H1 (cell line): ENCODE results near the gene SNED1. TPM values are rescaled to one million over a fixed set of nuclear protein-coding genes. Genes with fewer than 3 reads are reported as not detected.

Source experiments
- CTCF ChIA-PET: fragments of 300-600 bp; sonication (Branson Sonifier 250); formaldehyde crosslinking; loops from one replicate; lab custom pipeline; 2021; ENCODE audit not compliant: partially characterized antibody; lab: Charles Lee
- POLR2A ChIA-PET: fragments of 300-600 bp; sonication (Branson Sonifier 250); formaldehyde crosslinking; loops from one replicate; lab custom pipeline; 2021; ENCODE audit warnings: inconsistent platforms; ENCODE audit not compliant: partially characterized antibody; lab: Charles Lee
- DNase-seq, 2 experiments: peaks; one replicate each; pipeline versions ENCODE4 v3.0.0 to v3.0.0-alpha.2; 2010 to 2022; ENCODE audit warnings: low spot score in 2 of 2, low read depth in 1 of 2, mixed read lengths in 1 of 2
- FAIRE-seq: peaks from 2 replicates; lab custom pipeline; 2011; peaks lifted over from hg19 to GRCh38; lab: Jason Lieb, UNC
- H2AFZ ChIP-seq: 2 replicates; pipeline ENCODE4 v1.8.1; 2012; ENCODE audit warnings: low read length, inconsistent platforms
- H2AK5ac ChIP-seq: 2 replicates; pipeline ENCODE4 v1.6.1; 2013; ENCODE audit warnings: low read depth, low read length
- H2BK120ac ChIP-seq: replicated peaks from 2 replicates; pipeline ENCODE3; 2013; ENCODE audit warnings: low read depth, low read length, inconsistent platforms
- H2BK12ac ChIP-seq: 2 replicates; pipeline ENCODE4 v1.6.1; 2013; ENCODE audit warnings: low read depth, low read length
- H2BK15ac ChIP-seq: 2 replicates; pipeline ENCODE4 v1.6.1; 2013; ENCODE audit warnings: low read length
- H2BK20ac ChIP-seq: 2 replicates; pipeline ENCODE4 v1.6.1; 2013; ENCODE audit warnings: low read length
- H2BK5ac ChIP-seq: 2 replicates; pipeline ENCODE4 v1.6.1; 2013; ENCODE audit warnings: low read depth, low read length
- H3K14ac ChIP-seq: 2 replicates; pipeline ENCODE4 v1.6.1; 2013; ENCODE audit warnings: inconsistent platforms; ENCODE audit not compliant: insufficient read length
- H3K18ac ChIP-seq: 2 replicates; pipeline ENCODE4 v1.6.1; 2013; ENCODE audit warnings: low read length; ENCODE audit errors: extremely low read depth
- H3K23ac ChIP-seq: 2 replicates; pipeline ENCODE4 v1.6.1; 2013; ENCODE audit warnings: inconsistent platforms; ENCODE audit not compliant: insufficient read length
- H3K23me2 ChIP-seq: 2 replicates; pipeline ENCODE4 v1.6.1; 2013; ENCODE audit warnings: low read depth, low read length
- H3K27ac ChIP-seq: 2 replicates; pipeline ENCODE4 v1.6.1; 2011; ENCODE audit warnings: low read depth, low read length, inconsistent platforms
- H3K27me3 ChIP-seq, 4 experiments: replicated peaks in 1 of 4; 1 replicate in 1 of 4; 2 replicates in 3 of 4; pipeline versions ENCODE4 v1.6.1 to v1.8.1; 2011 to 2013; ENCODE audit warnings: low read length in 3 of 4, mild to moderate bottlenecking in 3 of 4, inconsistent platforms in 2 of 4, mixed read lengths in 2 of 4, moderate library complexity in 1 of 4; ENCODE audit not compliant: control insufficient read depth in 3 of 4, insufficient read depth in 3 of 4; ENCODE audit errors: extremely low read depth in 1 of 4
- H3K36me3 ChIP-seq, 4 experiments: 2 replicates each; pipeline versions ENCODE4 v1.6.1 to v1.8.1; 2011 to 2013; ENCODE audit warnings: mild to moderate bottlenecking in 4 of 4, low read length in 3 of 4, moderate library complexity in 2 of 4, control low read depth in 1 of 4, inconsistent platforms in 1 of 4; ENCODE audit not compliant: insufficient read depth in 4 of 4, control insufficient read depth in 2 of 4
- H3K4ac ChIP-seq: replicated peaks from 2 replicates; pipeline ENCODE3; 2013; ENCODE audit warnings: low read length, low read depth, mixed read lengths, inconsistent platforms; ENCODE audit not compliant: insufficient read length
- H3K4me1 ChIP-seq, 4 experiments: replicated peaks in 1 of 4; 1 replicate in 1 of 4; 2 replicates in 3 of 4; pipeline versions ENCODE4 v1.6.1 to v1.8.1; 2011 to 2013; ENCODE audit warnings: low read length in 3 of 4, inconsistent platforms in 2 of 4, mixed read lengths in 1 of 4; ENCODE audit not compliant: insufficient read depth in 4 of 4, control insufficient read depth in 3 of 4
- H3K4me2 ChIP-seq, 2 experiments: 2 replicates each; pipeline versions ENCODE4 v1.6.1 to v1.8.1; 2011 to 2013; ENCODE audit warnings: low read depth in 2 of 2, low read length in 2 of 2, control low read depth in 1 of 2, inconsistent platforms in 1 of 2, mild to moderate bottlenecking in 1 of 2; ENCODE audit not compliant: insufficient read depth in 1 of 2
- H3K4me3 ChIP-seq, 4 experiments: fragments of 200-600, 300-600 bp in 1 of 4; sonication (generic), shearing (Covaris generic), sonication (Bioruptor Twin) in 1 of 4; 2 replicates each; pipeline versions ENCODE4 v1.5.1 to v1.8.1; 2011 to 2016; ENCODE audit warnings: low read length in 4 of 4, low read depth in 3 of 4, control low read depth in 2 of 4, inconsistent platforms in 2 of 4, mild to moderate bottlenecking in 2 of 4, mixed read lengths in 1 of 4, moderate library complexity in 1 of 4; ENCODE audit not compliant: insufficient read depth in 2 of 4; ENCODE audit errors: extremely low read depth in 1 of 4
- H3K56ac ChIP-seq: replicated peaks from 2 replicates; pipeline ENCODE3; 2013; ENCODE audit warnings: low read depth, mild to moderate bottlenecking, mixed read lengths, low read length, inconsistent platforms; ENCODE audit not compliant: insufficient read length
- H3K79me1 ChIP-seq: 2 replicates; pipeline ENCODE4 v1.6.1; 2013; ENCODE audit warnings: low read depth, low read length, control low read depth
- H3K79me2 ChIP-seq, 2 experiments: 2 replicates each; pipeline versions ENCODE4 v1.6.1 to v1.8.1; 2012 to 2013; ENCODE audit warnings: low read length in 2 of 2, mild to moderate bottlenecking in 2 of 2, inconsistent platforms in 1 of 2; ENCODE audit not compliant: insufficient read depth in 2 of 2, control insufficient read depth in 1 of 2
- H3K9ac ChIP-seq, 4 experiments: replicated peaks in 1 of 4; 1 replicate in 1 of 4; 2 replicates in 3 of 4; pipeline versions ENCODE4 v1.6.1 to v1.8.1; 2011 to 2013; ENCODE audit warnings: low read depth in 3 of 4, low read length in 3 of 4, control low read depth in 2 of 4, mild to moderate bottlenecking in 2 of 4, moderate library complexity in 2 of 4, inconsistent platforms in 1 of 4; ENCODE audit errors: extremely low read depth in 1 of 4
- H3K9me3 ChIP-seq, 2 experiments: 2 replicates each; pipeline versions ENCODE4 v1.6.1 to v1.8.1; 2012 to 2013; ENCODE audit warnings: mild to moderate bottlenecking in 2 of 2, moderate library complexity in 2 of 2, control low read depth in 1 of 2, inconsistent platforms in 1 of 2, low read depth in 1 of 2, low read length in 1 of 2, mixed read lengths in 1 of 2; ENCODE audit not compliant: insufficient read depth in 2 of 2
- H4K20me1 ChIP-seq, 2 experiments: replicated peaks in 1 of 2; 2 replicates each; pipeline versions ENCODE3 to v1.8.1; 2011 to 2013; ENCODE audit warnings: inconsistent platforms in 2 of 2, low read length in 2 of 2, mild to moderate bottlenecking in 1 of 2; ENCODE audit not compliant: insufficient read depth in 2 of 2, control insufficient read depth in 1 of 2
- H4K5ac ChIP-seq: 2 replicates; pipeline ENCODE4 v1.6.1; 2013; ENCODE audit warnings: low read length, low read depth, mixed read lengths, inconsistent platforms; ENCODE audit not compliant: insufficient read length
- H4K8ac ChIP-seq: 2 replicates; pipeline ENCODE4 v1.8.0; 2013; ENCODE audit warnings: mild to moderate bottlenecking, moderate library complexity, low read length, inconsistent platforms; ENCODE audit not compliant: insufficient read depth; ENCODE audit errors: extremely low read depth
- H4K91ac ChIP-seq: replicated peaks from 2 replicates; pipeline ENCODE3; 2013; ENCODE audit warnings: low read length, mixed read lengths, inconsistent platforms; ENCODE audit not compliant: insufficient read length
- CHD2 ChIP-seq: IDR thresholded peaks from 2 replicates; pipeline ENCODE4 v1.6.1; 2012; ENCODE audit warnings: low read length, improper control_type of control experiment
- CREB1 ChIP-seq: IDR thresholded peaks from 2 replicates; pipeline ENCODE4 v1.6.1; 2012; ENCODE audit warnings: inconsistent platforms
- EZH2 ChIP-seq: fragments of 200-600 bp; sonication (generic); IDR thresholded peaks from 2 replicates; pipeline ENCODE4 v1.7.1; 2012; ENCODE audit warnings: low read depth, mild to moderate bottlenecking, moderate library complexity, low read length, inconsistent platforms; ENCODE audit not compliant: severe bottlenecking
- GABPA ChIP-seq: IDR thresholded peaks from 2 replicates; pipeline ENCODE4 v1.6.1; 2011; ENCODE audit warnings: mild to moderate bottlenecking, low read length, moderate library complexity, borderline replicate concordance; ENCODE audit not compliant: insufficient read depth
- POLR2A ChIP-seq, 2 experiments: IDR thresholded peaks; 1 replicate in 1 of 2; 2 replicates in 1 of 2; pipeline ENCODE4 v1.6.1; 2011; ENCODE audit warnings: low read depth in 2 of 2, low read length in 2 of 2, mild to moderate bottlenecking in 2 of 2; ENCODE audit errors: control extremely low read depth in 1 of 2
- RBBP5 ChIP-seq: IDR thresholded peaks from 2 replicates; pipeline ENCODE4 v1.7.1; 2012; ENCODE audit warnings: low read depth, mild to moderate bottlenecking, inconsistent platforms, low read length, moderate library complexity, borderline replicate concordance
- SP1 ChIP-seq: IDR thresholded peaks from 2 replicates; pipeline ENCODE4 v1.6.1; 2011; ENCODE audit warnings: low read depth, low read length
- SP2 ChIP-seq: IDR thresholded peaks from 2 replicates; pipeline ENCODE4 v1.6.1; 2012; ENCODE audit warnings: mild to moderate bottlenecking, low read length, inconsistent platforms
- TBP ChIP-seq: IDR thresholded peaks from 2 replicates; pipeline ENCODE4 v1.6.1; 2011; ENCODE audit warnings: low read depth, low read length, improper control_type of control experiment
- WGBS, 2 experiments: shearing (Covaris generic) in 1 of 2; methylation state at CpG; one replicate each; pipeline versions ENCODE4 v1.1.6 to v1.1.7; 2013 to 2015; ENCODE audit warnings: low lambda C conversion rate in 2 of 2, mixed read lengths in 2 of 2, inconsistent platforms in 1 of 2, low coverage in 1 of 2, missing lambda C conversion rate in 1 of 2; ENCODE audit not compliant: insufficient replicate concordance in 2 of 2, insufficient coverage in 1 of 2, insufficient read length in 1 of 2; ENCODE audit errors: extremely low coverage in 1 of 2, missing lambda C conversion rate in 1 of 2; 5-methylcytosine and 5-hydroxymethylcytosine counted together
- polyA plus RNA-seq, 7 experiments: library from polyadenylated mRNA; depleted of rRNA in 3 of 7; stranded (reverse) in 5 of 7; unstranded in 2 of 7; fragments of >200 nt in 5 of 7; fragments of 200-250 nt in 2 of 7; gene quantifications; 1 replicate in 5 of 7; 2 replicates in 1 of 7; 4 replicates in 1 of 7; pipeline versions ENCODE4 v1.2.1 to v1.2.3, GENCODE V29; 2011 to 2013; ENCODE audit warnings: missing spikeins in 2 of 7, mixed read lengths in 2 of 7
- total RNA-seq: library from RNA; stranded (reverse); fragmentation: NEBNext Ultra II Directional; extraction: Animal tissue kit (Norgen Biotek cat#: 25700); gene quantifications from 2 replicates; pipeline ENCODE4 v1.2.1, GENCODE V29; 2021
- TF ChIP-seq, protein P1 (sequence below): IDR thresholded peaks from 2 replicates; pipeline ENCODE4 v1.6.1; 2012; ENCODE audit warnings: low read length, inconsistent platforms

Gene SNED1
- total and polyA plus RNA-seq, 2 of the 8 experiments (the other 6 are each of a cell fraction or from before 2014, with no cell fraction given), result 1.9 TPM

GRCh38 chr2:241080405-241081189 is 82.2 kb downstream of the SNED1 start:
- Histone ChIP-seq H3K9me3 (no peaks in the 10 kb centered on the region), H2BK12ac (no peak overlapping the region), H2BK15ac (no peak overlapping the region), H4K20me1 (peaks cover 0 to 2% of the 10 kb centered on the region in 2 experiments), H3K4me2 (no peak overlapping the region), H3K4me1 (no peaks in the 10 kb centered on the region), H3K4me3 (no peak overlapping the region), H3K27me3 (no peaks in the 10 kb centered on the region), H2AK5ac (no peak overlapping the region), H3K79me1 (no peaks in the 10 kb centered on the region), H3K36me3 (no peaks in the 10 kb centered on the region; a peak in 1 of 8 replicates), H3K18ac (no peak overlapping the region), H3K4ac (no peak overlapping the region), H4K91ac (no peak overlapping the region), H2BK5ac (no peak overlapping the region), H3K56ac (no peak overlapping the region), H3K23ac (no peak overlapping the region), H2BK20ac (no peak overlapping the region), H4K5ac (no peak overlapping the region), H3K14ac (no peak overlapping the region), H3K27ac (no peak overlapping the region), H3K23me2 (no peaks in the 10 kb centered on the region), H2AFZ (no peak overlapping the region), H3K79me2 (no peaks in the 10 kb centered on the region), H3K9ac (no peak overlapping the region), H2BK120ac (no peak overlapping the region), H4K8ac (peak overlapping the region; percentile 78; the same call in 1 of the 2 replicates)
- 94% methylated on average over 18 of the region's 18 CpGs; no CpG with 5 or more reads in 1 of the 2 experiments for WGBS, 2 experiments
- ChIA-PET POLR2A (interaction anchor here (0.9 kb wide), 1 partner anchor 9 kb away, joined by 3 read pairs; no protein-coding TSS in a partner anchor), CTCF (interaction anchor here (0.9 kb wide), 1 partner anchor 13 kb away, joined by 3 read pairs; no protein-coding TSS in a partner anchor)
- TF ChIP-seq CHD2 (no peak), RBBP5 (no peak), POLR2A (IDR thresholded peaks at IDR 0.05; ENCODE audit: control extremely low read depth in 1 of 2, low read depth in 2 of 2, low read length in 2 of 2) (no peak), CREB1 (no peak), TBP (no peak), GABPA (no peak), SP2 (no peak), EZH2 (no peak), SP1 (no peak)
- TF ChIP-seq, protein P1, sequence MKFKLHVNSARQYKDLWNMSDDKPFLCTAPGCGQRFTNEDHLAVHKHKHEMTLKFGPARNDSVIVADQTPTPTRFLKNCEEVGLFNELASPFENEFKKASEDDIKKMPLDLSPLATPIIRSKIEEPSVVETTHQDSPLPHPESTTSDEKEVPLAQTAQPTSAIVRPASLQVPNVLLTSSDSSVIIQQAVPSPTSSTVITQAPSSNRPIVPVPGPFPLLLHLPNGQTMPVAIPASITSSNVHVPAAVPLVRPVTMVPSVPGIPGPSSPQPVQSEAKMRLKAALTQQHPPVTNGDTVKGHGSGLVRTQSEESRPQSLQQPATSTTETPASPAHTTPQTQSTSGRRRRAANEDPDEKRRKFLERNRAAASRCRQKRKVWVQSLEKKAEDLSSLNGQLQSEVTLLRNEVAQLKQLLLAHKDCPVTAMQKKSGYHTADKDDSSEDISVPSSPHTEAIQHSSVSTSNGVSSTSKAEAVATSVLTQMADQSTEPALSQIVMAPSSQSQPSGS, result no peak
- DNase-seq, result no peak
- FAIRE-seq, result no peak
